ENCODE data around the gene UPK1B.
"Not testable (repeated sequence)": the region's sequence is repeated elsewhere in the genome, so short reads cannot be mapped to it uniquely, and the experiment has no call there.

UPK1B gene

GRCh38 chr3:119227070-119227850 is 53.9 kb downstream of the UPK1B start:
- no peak for DNase-seq

GRCh38 chr3:119228373-119229145 is 55.2 kb downstream of the UPK1B start:
- DNase-seq: no peak

GRCh38 chr3:119229190-119229589 is 55.8 kb downstream of the UPK1B start:
- no peak for DNase-seq

GRCh38 chr3:119230071-119230470 is 56.7 kb downstream of the UPK1B start:
- no peak for DNase-seq

GRCh38 chr3:119230745-119231144 is 57.3 kb downstream of the UPK1B start:
- DNase-seq: no peak

GRCh38 chr3:119234610-119235009 is 61.2 kb downstream of the UPK1B start:
- DNase-seq: no peak

- no peak for DNase-seq
Measured at GRCh38 chr3:119235151-119235550, 61.8 kb downstream of the UPK1B start.

GRCh38 chr3:119236756-119237155 is 63.4 kb downstream of the UPK1B start:
- no peak for DNase-seq

- no peak for DNase-seq
Measured at GRCh38 chr3:119237299-119237698, 63.9 kb downstream of the UPK1B start.

- no peak for DNase-seq
Measured at GRCh38 chr3:119238363-119238762, 65.0 kb downstream of the UPK1B start.

GRCh38 chr3:119239206-119239820 is 65.9 kb downstream of the UPK1B start:
- DNase-seq: no peak

- peak in 1 of 2 donors; percentile 17 for DNase-seq
Measured at GRCh38 chr3:119240101-119240590, 66.7 kb downstream of the UPK1B start.

GRCh38 chr3:119240591-119241434 is 67.4 kb downstream of the UPK1B start, which contains the start of gene B4GALT4:
B4GALT4 (minus strand) TSS chr3:119240878; CDS start chr3:119230099, 10,779 bp downstream.
- DNase-seq: peak; percentile 56 to 62

GRCh38 chr3:119242387-119243057 is 69.1 kb downstream of the UPK1B start:
- not testable (repeated sequence) for DNase-seq

GRCh38 chr3:119243058-119243529 is 69.7 kb downstream of the UPK1B start:
- DNase-seq: not testable (repeated sequence)

- DNase-seq: no peak
Measured at GRCh38 chr3:119243712-119244111, 70.3 kb downstream of the UPK1B start.

- no peak for DNase-seq
Measured at GRCh38 chr3:119245778-119246177, 72.4 kb downstream of the UPK1B start.
